T-helper 2 cell treated with Interferon-gamma antibody and Interleukin-4, amounts not matched to agents 5 μg/mL and 100 μg/mL, for 36 hours (primary cell): ENCODE measurements around the gene APOA1.
"Not testable (repeated sequence)": the region's sequence is repeated elsewhere in the genome, so short reads cannot be mapped to it uniquely, and the experiment has no call there.

Experiments used
- DNase-seq: peaks from one replicate; pipeline ENCODE4 v3.0.0; 2021; ENCODE audit warnings: low spot score
- H3K27ac Mint-ChIP-seq: one replicate; pipeline ENCODE4 v1.8.0; 2021; ENCODE audit warnings: mild to moderate bottlenecking, mixed read lengths
- H3K27me3 Mint-ChIP-seq: one replicate; pipeline ENCODE4 v1.8.0; 2021; ENCODE audit warnings: low read depth, mixed read lengths
- H3K36me3 Mint-ChIP-seq: one replicate; pipeline ENCODE4 v1.8.0; 2021; ENCODE audit warnings: low read depth, mixed read lengths
- H3K4me1 Mint-ChIP-seq: one replicate; pipeline ENCODE4 v1.8.0; 2021; ENCODE audit warnings: low read depth, mixed read lengths
- H3K4me3 Mint-ChIP-seq: one replicate; pipeline ENCODE4 v1.8.0; 2022; ENCODE audit warnings: mild to moderate bottlenecking, moderate library complexity, mixed read lengths
- H3K9me3 Mint-ChIP-seq: one replicate; pipeline ENCODE4 v1.8.0; 2021; ENCODE audit warnings: mixed read lengths

The APOA1 gene

DNA sequence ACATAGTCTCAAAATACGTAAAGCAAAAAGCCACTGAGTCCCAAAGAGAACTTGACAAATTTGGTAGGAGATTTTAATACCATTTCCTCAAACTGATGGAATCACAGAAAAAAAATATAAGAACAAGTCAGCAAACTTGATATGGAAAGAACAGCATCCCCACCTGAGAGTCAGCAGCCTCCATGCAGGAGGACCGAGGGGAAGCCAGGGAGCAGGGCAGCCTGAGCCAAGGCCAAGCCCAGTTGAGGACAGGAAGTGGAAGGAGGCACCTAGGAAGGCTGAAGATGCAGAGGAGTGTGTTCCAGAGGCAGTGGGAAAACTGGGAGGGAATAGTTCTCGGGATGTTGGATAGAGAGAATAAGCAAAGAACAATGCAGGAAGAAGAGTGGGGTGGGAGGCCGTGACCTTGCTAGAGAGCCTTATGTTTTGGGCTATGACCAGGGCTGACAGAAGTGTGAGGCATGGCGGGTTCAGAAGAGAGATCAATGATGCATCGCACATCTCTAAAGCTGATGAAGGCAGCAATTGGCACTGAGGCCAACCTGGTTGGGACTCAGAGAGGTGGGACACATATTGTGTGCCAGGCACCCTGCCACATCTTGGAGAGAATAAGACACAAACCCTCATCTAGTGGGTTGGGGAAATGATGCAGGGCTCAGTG lies 29.7 kb downstream of the APOA1 start:
- DNase-seq: no peak
- Mint-ChIP-seq H3K27ac (no peak overlapping the region), H3K4me1 (no peaks in the 10 kb centered on the region), H3K4me3 (no peak overlapping the region), H3K36me3 (no peaks in the 10 kb centered on the region), H3K9me3 (no peaks in the 10 kb centered on the region), H3K27me3 (peaks cover 14% of the 10 kb centered on the region)

DNA sequence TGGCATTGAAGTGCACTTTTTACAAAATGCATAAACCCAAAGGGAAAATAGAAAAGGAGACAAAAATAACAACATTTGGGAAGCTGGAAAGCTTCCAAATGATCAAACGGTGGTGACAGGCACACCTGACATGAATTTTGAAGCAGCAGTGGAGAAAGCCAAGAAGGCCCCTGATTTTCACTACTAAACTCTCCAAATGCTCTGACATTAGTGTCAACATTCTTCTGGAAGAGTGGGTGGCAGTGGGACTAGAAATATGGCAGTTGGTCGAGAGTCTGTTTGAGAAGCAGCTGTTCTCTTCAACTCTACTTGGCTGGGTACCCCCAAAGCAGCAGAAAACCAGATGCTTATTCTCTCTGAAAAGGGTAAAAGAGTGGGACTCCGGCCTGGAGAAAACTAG lies 33.4 kb downstream of the APOA1 start:
- no peak overlapping the region for H3K4me3 Mint-ChIP-seq
- no peak for DNase-seq
- H3K4me1 Mint-ChIP-seq: no peaks in the 10 kb centered on the region
- no peak overlapping the region for H3K27ac Mint-ChIP-seq
- no peaks in the 10 kb centered on the region for H3K36me3 Mint-ChIP-seq
- no peaks in the 10 kb centered on the region for H3K9me3 Mint-ChIP-seq
- H3K27me3 Mint-ChIP-seq: peaks cover 28% of the 10 kb centered on the region

DNA sequence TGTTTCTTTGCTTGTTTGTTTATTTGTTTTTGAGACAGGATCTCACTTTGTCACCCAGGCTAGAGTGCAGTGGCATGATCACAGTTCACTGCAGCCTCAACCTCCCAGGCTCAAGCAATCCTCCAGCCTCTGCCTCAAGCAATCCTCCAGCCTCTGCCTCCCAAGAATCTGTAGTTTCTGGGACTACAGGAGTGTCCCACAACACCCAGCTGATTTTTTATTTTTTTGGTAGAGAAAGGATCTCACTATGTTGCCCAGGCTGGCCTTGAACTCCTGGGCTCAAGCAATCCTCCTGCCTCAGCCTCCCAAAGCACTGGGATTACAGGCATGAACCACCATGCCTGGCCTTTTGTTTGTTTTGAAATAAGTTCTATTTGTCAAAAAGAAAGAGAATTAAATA lies 35.8 kb downstream of the APOA1 start:
- not testable (repeated sequence) for H3K36me3 Mint-ChIP-seq, DNase-seq, H3K4me3 Mint-ChIP-seq, H3K9me3 Mint-ChIP-seq, H3K27ac Mint-ChIP-seq, H3K4me1 Mint-ChIP-seq
- peaks cover 24% of the 10 kb centered on the region for H3K27me3 Mint-ChIP-seq

DNA sequence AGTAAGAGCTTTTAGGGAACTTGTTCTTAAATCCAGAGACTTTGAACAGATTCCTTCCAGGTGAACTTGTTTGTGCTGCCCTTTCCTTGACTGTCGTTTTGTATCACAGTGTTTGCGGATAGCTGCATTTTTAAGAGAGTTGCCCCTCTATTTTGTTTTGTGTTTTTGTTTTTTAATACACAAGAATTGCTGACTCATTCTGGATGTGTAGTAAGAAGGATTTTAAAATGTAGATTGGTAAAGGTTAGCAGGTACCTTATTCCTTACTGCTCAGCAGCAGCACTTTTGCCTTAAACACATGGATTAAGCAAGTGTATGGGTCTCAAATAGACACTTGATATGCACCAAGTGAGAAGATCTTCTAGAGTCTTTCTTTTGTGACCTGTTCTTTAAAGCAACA lies 36.8 kb downstream of the APOA1 start:
- no peaks in the 10 kb centered on the region for H3K36me3 Mint-ChIP-seq
- H3K4me3 Mint-ChIP-seq: no peak overlapping the region
- no peaks in the 10 kb centered on the region for H3K9me3 Mint-ChIP-seq
- H3K27ac Mint-ChIP-seq: no peak overlapping the region
- H3K4me1 Mint-ChIP-seq: no peaks in the 10 kb centered on the region
- peaks cover 26% of the 10 kb centered on the region for H3K27me3 Mint-ChIP-seq
- DNase-seq: no peak

DNA sequence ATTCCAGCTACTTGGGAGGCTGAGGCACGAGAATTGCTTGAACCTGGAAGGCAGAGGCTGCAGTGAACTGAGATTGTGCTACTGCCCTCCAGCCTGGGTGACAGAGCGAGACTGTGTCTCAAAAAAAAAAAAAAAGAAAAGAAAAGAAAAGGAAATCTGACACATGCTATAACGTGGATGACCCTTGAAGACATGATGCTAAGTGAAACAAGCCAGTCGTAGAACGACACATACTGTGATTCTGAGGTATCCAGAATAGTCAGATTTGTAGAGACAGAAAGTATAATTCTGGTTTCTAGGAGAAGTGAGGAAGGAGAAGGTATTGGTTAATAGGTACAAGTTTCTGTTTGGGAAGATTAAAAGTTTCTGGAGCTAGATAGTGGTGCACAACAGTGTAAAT lies 39.1 kb downstream of the APOA1 start:
- peaks cover 24% of the 10 kb centered on the region for H3K27me3 Mint-ChIP-seq
- no peaks in the 10 kb centered on the region for H3K36me3 Mint-ChIP-seq
- no peak for DNase-seq
- no peak overlapping the region for H3K4me3 Mint-ChIP-seq
- no peak overlapping the region for H3K27ac Mint-ChIP-seq
- peaks cover 2% of the 10 kb centered on the region for H3K4me1 Mint-ChIP-seq
- H3K9me3 Mint-ChIP-seq: no peaks in the 10 kb centered on the region

DNA sequence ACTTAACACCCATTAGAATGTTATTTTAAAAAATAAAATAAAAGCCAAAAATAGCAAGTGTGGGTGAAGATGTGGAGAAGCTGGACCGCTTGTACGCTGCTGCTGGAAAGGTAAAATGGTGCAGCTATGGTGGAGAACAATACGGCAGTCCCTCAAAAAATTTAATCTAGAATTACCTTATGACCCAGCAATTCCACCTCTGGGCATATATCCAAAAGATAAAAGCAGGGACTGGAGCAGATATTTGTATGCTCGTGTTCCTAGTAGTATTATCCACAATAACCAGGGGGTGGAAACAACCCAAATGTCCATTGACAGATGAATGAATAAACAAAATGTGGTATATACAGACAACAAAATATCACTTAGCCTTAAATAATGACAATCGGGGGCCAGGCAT lies 39.6 kb downstream of the APOA1 start:
- Mint-ChIP-seq H3K27me3 (peaks cover 23% of the 10 kb centered on the region), H3K27ac (no peak overlapping the region), H3K36me3 (no peaks in the 10 kb centered on the region), H3K9me3 (no peaks in the 10 kb centered on the region), H3K4me1 (peaks cover 2% of the 10 kb centered on the region), H3K4me3 (no peak overlapping the region)
- DNase-seq: no peak

DNA sequence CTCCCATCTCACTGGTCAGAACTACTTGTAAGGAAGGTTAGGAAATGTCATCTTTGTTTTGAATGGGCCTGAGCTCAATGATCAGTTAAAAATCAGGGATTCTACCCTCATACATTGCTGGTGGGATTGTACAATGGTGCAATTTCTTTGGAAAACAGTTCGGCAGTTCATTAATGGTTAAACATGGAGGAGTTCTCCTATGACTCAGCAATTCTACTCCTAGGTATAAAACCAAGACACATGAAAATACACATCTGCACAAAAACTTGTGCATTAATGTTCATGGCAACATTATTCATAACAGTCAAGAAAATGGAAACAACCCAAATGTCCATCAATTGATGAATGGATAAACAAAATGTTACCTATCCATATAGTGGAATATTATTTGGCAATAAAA lies 40.9 kb downstream of the APOA1 start:
- H3K36me3 Mint-ChIP-seq: no peaks in the 10 kb centered on the region
- H3K27me3 Mint-ChIP-seq: peaks cover 14% of the 10 kb centered on the region
- peaks cover 2% of the 10 kb centered on the region for H3K4me1 Mint-ChIP-seq

DNA sequence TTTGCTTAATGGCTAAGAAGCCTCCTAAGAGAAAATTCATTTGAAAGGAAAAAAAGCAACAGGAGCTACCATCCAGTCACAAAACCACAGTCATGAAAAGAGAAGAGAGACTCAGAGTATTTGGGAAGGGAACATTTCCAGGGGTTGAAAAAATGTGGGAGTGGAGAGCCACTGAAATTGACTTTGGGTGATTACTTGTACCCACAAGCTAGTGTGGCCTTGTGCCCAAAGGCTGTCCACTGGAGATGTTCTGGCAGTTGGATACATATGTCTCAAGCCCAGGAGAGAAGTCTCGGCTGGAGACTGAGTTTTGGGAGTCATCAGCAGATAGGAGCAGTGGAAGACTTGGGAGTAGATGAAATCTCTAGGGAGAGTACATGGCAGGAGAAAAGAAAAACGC lies 42.6 kb downstream of the APOA1 start:
- no peaks in the 10 kb centered on the region for H3K9me3 Mint-ChIP-seq
- no peak overlapping the region for H3K4me3 Mint-ChIP-seq
- no peak for DNase-seq
- no peaks in the 10 kb centered on the region for H3K36me3 Mint-ChIP-seq
- peaks cover 5% of the 10 kb centered on the region for H3K4me1 Mint-ChIP-seq
- no peak overlapping the region for H3K27ac Mint-ChIP-seq
- peaks cover 9% of the 10 kb centered on the region for H3K27me3 Mint-ChIP-seq

More for the DNA sequence above, 40.9 kb downstream of the APOA1 start:
- Mint-ChIP-seq H3K9me3 (no peaks in the 10 kb centered on the region), H3K4me3 (no peak overlapping the region), H3K27ac (no peak overlapping the region)
- DNase-seq: no peak

DNA sequence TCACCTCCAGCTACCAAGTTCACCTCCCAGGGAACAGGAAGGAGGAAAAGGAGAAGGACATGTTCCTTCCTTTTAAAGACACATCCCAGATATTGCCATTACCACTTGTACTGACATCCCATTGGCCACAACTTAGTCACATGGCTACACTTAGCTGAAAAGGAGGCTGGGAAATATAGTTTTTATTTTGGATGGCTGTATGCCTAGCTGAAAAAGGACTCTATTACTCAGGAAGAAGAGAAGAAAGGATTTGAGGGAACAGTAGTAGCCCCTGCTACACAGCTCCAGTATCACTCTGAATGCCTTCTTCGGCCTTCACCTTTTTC lies 43.7 kb downstream of the APOA1 start:
- H3K4me1 Mint-ChIP-seq: peaks cover 5% of the 10 kb centered on the region
- peaks cover 2% of the 10 kb centered on the region for H3K27me3 Mint-ChIP-seq
- no peak overlapping the region for H3K4me3 Mint-ChIP-seq
- no peak for DNase-seq
- H3K27ac Mint-ChIP-seq: no peak overlapping the region
- H3K9me3 Mint-ChIP-seq: no peaks in the 10 kb centered on the region
- no peaks in the 10 kb centered on the region for H3K36me3 Mint-ChIP-seq

DNA sequence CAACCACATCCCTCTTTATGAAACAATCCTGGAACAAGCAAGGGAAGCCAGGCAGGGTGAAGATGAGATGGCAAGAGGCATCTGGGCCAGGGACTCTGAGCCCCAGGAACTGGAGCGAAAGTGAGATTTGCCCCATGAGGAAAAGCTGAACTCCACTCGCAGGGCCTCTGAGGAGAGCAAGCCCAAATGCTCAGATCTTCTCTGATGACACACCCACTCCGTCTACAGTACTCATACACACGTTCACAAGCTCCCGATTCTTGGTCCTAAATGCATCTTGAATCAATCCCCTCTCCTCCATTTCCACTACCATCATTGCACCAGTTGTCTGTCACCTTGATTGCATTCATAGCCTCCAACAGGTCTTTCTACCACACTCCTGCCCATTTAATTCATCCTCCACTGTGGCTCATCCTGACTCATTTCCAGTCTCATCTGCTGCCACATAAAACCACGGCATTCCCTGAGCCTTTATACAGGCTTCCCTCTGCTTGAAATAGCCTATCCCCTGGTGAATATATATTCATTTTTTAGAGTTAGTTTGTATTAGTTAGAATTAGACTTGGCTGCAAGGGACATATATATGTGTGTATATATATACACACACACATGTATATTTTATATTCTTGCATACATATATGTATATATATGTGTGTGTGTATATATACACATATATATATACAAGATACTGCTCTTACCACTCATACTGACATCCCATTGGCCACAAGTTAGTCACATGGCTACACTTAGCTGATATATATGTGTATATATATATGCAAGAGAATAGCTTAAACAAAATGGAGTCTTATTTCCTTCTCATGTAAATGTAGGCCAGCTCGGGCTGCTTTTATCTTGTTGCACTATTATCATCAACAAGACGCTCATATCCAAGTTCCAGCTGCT lies 44.3 kb downstream of the APOA1 start:
- Mint-ChIP-seq H3K4me3 (no peak overlapping the region), H3K27me3 (peaks cover 2% of the 10 kb centered on the region), H3K27ac (no peak overlapping the region), H3K4me1 (peaks cover 8% of the 10 kb centered on the region), H3K9me3 (no peaks in the 10 kb centered on the region), H3K36me3 (no peaks in the 10 kb centered on the region)
- no peak for DNase-seq

DNA sequence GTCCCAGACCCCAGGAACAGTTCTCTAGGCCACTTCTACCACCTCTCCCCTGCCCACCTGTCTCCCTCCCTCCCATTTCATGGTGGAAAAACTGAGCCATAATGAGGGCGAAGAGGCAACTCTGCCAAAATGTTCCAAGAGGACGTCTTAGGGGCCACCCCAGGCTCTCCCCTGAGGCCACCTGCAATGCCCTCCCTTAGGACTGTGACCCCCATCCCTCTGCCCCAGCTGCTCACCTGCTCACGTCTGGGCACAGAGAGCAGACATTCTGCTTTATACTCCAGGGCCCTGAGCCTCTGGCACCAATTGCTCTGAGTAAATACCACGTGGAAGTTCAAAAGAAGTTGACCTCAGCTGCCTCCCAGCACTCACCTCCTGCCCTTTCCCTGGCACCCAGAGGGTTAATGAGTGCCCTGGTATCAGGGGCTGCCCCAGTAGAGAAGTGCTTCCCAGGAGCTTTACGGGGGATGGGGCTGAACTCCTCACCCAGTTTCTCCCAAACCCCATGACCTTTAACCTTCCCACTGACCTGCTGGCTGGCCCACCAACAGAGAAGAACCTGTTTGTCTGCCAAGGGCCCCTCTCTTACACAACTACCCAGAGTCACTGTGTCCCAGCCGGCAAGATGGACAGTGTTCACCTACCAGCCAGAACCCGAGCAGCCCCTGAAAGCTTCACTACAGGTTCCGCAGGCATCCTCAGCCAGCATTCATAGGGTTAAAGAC lies 45.1 kb downstream of the APOA1 start:
- H3K4me1 Mint-ChIP-seq: peaks cover 8% of the 10 kb centered on the region
- peaks cover 1% of the 10 kb centered on the region for H3K36me3 Mint-ChIP-seq
- no peaks in the 10 kb centered on the region for H3K9me3 Mint-ChIP-seq
- H3K27ac Mint-ChIP-seq: no peak overlapping the region
- H3K4me3 Mint-ChIP-seq: no peak overlapping the region
- DNase-seq: no peak
- H3K27me3 Mint-ChIP-seq: peaks cover 2% of the 10 kb centered on the region

DNA sequence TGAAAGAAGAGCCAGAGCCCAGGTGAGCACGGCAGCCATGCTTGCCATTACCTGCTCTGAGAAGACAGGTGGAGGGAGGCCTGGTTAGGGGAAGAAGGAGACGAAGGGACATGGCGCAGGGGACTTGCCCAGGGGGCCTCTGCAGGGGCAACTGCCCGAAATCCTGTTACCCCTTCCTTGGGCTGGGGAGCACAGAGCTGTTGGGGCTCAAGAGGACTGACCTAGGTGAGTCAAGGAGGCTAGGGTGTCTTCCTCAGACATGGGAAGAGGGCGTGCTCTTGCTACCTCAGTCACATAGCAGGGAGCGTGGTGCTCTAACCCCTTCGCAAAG lies 45.6 kb downstream of the APOA1 start, which contains the start of gene APOA5:
TSS of gene APOA5 (minus strand) at position 67 of the 331 bp plus-strand sequence. CDS start at position 48, 19 bp downstream.
- Mint-ChIP-seq H3K4me1 (peaks cover 12% of the 10 kb centered on the region), H3K4me3 (no peak within 1 kb of the TSS), H3K27ac (no peak within 1 kb of the TSS), H3K9me3 (no peaks in the 10 kb centered on the region), H3K27me3 (peaks cover 2% of the 10 kb centered on the region), H3K36me3 (peaks cover 7% of the 10 kb centered on the region)
- DNase-seq: no peak

DNA sequence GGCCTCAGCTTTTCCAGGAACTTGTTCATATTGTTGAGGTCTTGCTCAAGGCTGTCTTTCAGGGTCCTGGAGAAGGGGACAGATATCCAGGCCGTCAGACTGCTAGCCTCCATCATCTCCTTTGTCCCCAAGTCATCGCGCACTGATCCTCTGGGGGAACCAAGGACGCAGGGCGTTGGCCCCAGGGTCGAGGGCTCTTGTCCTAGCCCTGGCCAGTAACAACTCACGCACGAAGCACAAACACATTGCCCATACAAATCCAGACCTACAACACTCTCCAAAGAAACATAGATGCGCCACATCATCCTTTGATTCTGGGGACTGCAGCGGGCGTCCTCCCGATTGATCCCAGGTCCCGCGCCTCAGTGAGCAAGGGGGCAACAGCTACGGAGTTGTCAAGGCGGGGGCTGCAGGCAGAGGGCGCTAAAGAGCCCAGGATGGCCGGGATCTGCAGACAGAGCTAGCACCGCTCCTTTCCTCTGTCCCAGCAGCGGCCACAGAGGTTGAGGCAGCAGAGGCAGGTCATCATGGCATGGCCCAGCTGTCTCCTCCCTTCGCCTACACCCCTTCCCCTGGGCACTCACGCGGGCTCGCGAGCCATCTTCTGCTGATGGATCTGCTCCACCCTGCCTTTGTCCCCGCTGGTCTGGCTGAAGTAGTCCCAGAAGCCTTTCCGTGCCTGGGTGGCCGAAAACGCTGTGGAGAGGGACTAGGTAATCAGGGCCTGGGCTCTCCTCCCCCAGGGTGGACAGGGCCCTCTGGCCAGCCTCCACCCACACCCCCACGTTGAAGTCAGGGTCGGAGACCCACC lies 46.2 kb downstream of the APOA1 start:
- peaks cover 12% of the 10 kb centered on the region for H3K36me3 Mint-ChIP-seq

More for the DNA sequence above, 46.2 kb downstream of the APOA1 start:
- H3K4me1 Mint-ChIP-seq: peaks cover 12% of the 10 kb centered on the region
- H3K9me3 Mint-ChIP-seq: no peaks in the 10 kb centered on the region
- H3K27ac Mint-ChIP-seq: no peak overlapping the region
- H3K4me3 Mint-ChIP-seq: no peak overlapping the region
- peak; percentile 66 for DNase-seq
- H3K27me3 Mint-ChIP-seq: no peaks in the 10 kb centered on the region
